Lower leg skin (tissue), 4 donors: ENCODE data around the gene CMTM6. TPM values are rescaled to one million over a fixed set of nuclear protein-coding genes. Genes with fewer than 3 reads are reported as not detected.
"Not testable (repeated sequence)": the region's sequence is repeated elsewhere in the genome, so short reads cannot be mapped to it uniquely, and the experiment has no call there.

ENCODE experiments used
- DNase-seq, 2 donors: peaks; one replicate each; pipeline ENCODE4 v3.0.0-alpha.2; 2019; ENCODE audit warnings: low spot score in 2 of 2
- H3K4me3 ChIP-seq: fragments of 200-600 bp; sonication (generic); 2 replicates; pipeline ENCODE4 v1.5.1; 2017; ENCODE audit warnings: mild to moderate bottlenecking, low read depth; ENCODE audit not compliant: poor library complexity, severe bottlenecking
- CTCF ChIP-seq, 3 donors: fragments of 450-650 bp; IDR thresholded peaks; one replicate each; pipeline ENCODE4 v1.5.1; 2016; ENCODE audit warnings: antibody characterized with exemption in 3 of 3, mild to moderate bottlenecking in 3 of 3, moderate library complexity in 2 of 3
- POLR2A ChIP-seq, 2 donors: fragments of 450-650 bp; IDR thresholded peaks; one replicate each; pipeline ENCODE4 v1.6.1; 2016 to 2017; ENCODE audit warnings: antibody characterized with exemption in 2 of 2, mild to moderate bottlenecking in 1 of 2, moderate library complexity in 1 of 2
- WGBS, 2 donors: methylation state at CpG; one replicate each; pipeline ENCODE4 v1.1.5; 2018; 5-methylcytosine and 5-hydroxymethylcytosine counted together
- intact Hi-C: fragments of 100-400 bp; cut with DNase I; formaldehyde crosslinking; loops from one replicate; pipeline ENCODE4 v1.15.0; 2023; ENCODE audit warnings: low total_unique reads
- total RNA-seq, 4 donors: library from RNA; depleted of rRNA; stranded (reverse); fragments of >200 nt; gene quantifications; one replicate each; pipeline ENCODE4 v1.1.0, GENCODE V29; 2016

The CMTM6 gene
- total RNA-seq, 4 donors from 2014 or later = 63.1 to 284 (median 118) TPM

- 87 to 88% methylated on average over 14 of the region's 14 CpGs for WGBS, 2 donors
- no peak overlapping the region for H3K4me3 ChIP-seq
- TF ChIP-seq CTCF (IDR thresholded peaks at IDR 0.05) (no peak), POLR2A (IDR thresholded peaks at IDR 0.05) (no peak)
- intact Hi-C loops = no loop called here
- DNase-seq = peak in 1 of 2 donors; percentile 78
Measured at GRCh38 chr3:32448686-32449474, 53.8 kb downstream of the CMTM6 start.

GRCh38 chr3:32447865-32448400, 54.7 kb downstream of the CMTM6 start:
- no peak for TF ChIP-seq POLR2A (IDR thresholded peaks at IDR 0.05)
- DNase-seq = peak in 1 of 2 donors; percentile 7
- intact Hi-C loops = no loop called here
- WGBS, 2 donors = 63 to 90% methylated on average over 1 of the region's 1 CpG
- H3K4me3 ChIP-seq = no peak overlapping the region

GRCh38 chr3:32443478-32443877, 59.2 kb downstream of the CMTM6 start:
- H3K4me3 ChIP-seq = no peak overlapping the region
- TF ChIP-seq CTCF (IDR thresholded peaks at IDR 0.05) = no peak
- TF ChIP-seq POLR2A (IDR thresholded peaks at IDR 0.05) = no peak
- WGBS, 2 donors = 25 to 60% methylated on average over 1 of the region's 1 CpG
- intact Hi-C loops = no loop called here
- no peak for DNase-seq

- H3K4me3 ChIP-seq = no peak overlapping the region
- intact Hi-C loops = no loop called here
- no peak for DNase-seq
- TF ChIP-seq CTCF (IDR thresholded peaks at IDR 0.05) (no peak), POLR2A (IDR thresholded peaks at IDR 0.05) (no peak)
- WGBS, 2 donors = 93 to 97% methylated on average over 3 of the region's 3 CpGs
Measured at GRCh38 chr3:32442766-32443165, 59.9 kb downstream of the CMTM6 start.

GRCh38 chr3:32440611-32441350, 61.9 kb downstream of the CMTM6 start:
- H3K4me3 ChIP-seq = no peak overlapping the region
- DNase-seq = peak in 1 of 2 donors; percentile 49
- intact Hi-C loops = no loop called here
- WGBS, 2 donors = 59 to 65% methylated on average over 10 of the region's 10 CpGs
- TF ChIP-seq CTCF (IDR thresholded peaks at IDR 0.05) (no peak), POLR2A (IDR thresholded peaks at IDR 0.05) (no peak)

GRCh38 chr3:32439421-32439820, 63.2 kb downstream of the CMTM6 start:
- peak in 1 of 2 donors; percentile 54 for DNase-seq
- H3K4me3 ChIP-seq, intact Hi-C loops: not testable (repeated sequence)
- WGBS, 2 donors = 98% methylated on average over 4 of the region's 4 CpGs
